DMS 273 (cell line): ENCODE results near the gene ADIRF.

Source experiments
- DNase-seq: peaks from one replicate; lab custom pipeline; 2025; ENCODE audit not compliant: unreplicated experiment; lab: John Stamatoyannopoulos, UW

Gene ADIRF

DNA sequence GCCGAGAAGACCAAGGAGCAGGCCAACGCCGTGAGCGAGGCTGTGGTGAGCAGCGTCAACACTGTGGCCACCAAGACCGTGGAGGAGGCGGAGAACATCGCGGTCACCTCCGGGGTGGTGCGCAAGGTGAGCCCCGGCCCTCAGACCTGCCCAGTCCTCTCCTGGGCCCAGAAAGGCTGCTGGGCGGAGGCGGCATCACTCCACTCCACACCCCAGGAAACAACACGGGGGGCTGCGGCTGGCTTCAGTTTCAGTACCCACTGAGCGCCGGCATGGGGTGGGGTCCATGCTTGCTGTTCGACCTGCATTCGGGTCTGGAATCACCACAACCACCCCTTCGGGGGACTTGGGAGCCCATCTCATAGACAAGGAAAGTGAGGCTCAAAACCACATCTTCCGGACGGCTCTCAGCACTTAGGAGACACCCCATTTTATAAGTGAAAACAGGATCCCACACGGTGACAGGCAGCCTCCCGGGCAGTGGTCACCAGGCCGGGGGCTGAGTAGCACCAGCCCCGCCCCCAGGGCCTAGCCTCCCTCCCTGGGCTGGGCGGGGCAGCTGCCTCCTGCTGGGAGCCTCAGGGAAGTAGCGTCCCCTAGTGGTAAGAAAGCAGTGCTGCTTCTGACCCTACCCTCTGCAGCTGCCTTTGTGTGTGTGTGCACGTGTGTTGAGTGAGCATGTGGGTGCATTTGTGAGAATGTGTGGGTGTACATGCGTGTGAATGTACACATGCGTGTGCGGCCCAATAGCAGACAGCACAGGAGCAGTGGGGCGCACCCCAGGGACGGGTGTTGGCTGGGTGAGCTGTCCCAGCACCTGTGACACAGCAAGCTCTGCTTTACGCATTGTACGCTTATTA is 8.0 kb upstream of the ADIRF start:
- DNase-seq: peak; percentile 51

DNA sequence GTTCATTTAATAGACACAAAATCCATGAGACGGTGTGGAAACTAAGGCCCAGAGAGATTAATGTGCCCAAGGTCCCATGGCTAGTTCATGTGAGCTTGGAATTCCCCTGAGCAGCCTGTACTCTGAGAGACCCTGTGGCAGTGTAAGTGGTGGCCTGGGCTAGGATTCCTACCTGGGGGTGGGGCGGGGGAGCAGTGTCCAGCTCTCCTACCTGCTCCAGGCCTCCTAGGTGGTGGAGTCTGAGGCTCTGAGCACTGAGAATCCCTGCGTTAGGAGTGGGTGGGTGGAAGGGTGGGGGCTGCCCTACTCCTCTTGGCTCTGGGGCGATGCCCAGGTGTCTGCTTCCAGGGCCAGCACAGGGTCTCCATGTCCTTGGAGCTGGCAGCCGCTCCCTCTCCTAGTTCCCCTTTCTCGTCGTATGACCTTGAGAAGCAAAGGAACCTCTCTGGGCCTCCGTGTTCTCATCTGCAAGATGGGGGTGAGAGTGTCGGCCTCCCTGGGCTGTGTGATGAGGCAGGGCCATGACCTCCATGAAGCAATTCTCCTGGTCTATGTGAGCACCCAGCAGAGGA is 7.3 kb upstream of the ADIRF start:
- DNase-seq: no peak

DNA sequence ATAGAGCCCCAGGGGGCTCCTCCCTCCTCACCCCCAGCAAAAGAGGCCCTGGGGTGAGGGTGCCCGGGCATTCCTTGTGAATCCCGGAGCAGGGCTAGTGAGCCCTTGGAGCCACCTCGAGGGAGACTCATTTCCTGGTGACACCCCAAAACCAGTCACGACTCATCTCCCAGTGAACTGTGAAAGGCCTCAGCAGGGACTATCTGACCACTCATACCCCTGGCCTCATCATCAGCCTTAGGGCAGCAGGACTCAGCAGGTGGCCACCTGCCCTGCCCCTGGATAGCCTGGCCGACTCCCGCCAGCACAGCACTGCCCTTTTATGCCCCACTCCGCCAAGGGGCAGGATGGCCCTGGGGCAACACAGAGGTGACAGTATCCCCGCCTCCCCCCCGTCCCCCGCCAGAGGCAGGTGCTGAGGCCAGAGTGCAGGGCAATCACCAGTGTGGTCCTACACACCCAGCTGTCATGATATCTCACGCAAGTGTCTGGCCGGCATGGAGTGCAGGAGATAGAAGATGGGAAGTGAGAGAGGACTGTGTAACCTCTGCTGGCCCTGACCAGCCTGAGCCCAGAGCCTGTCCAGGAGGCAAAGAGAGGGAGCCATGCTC is 6.7 kb upstream of the ADIRF start:
- no peak for DNase-seq

DNA sequence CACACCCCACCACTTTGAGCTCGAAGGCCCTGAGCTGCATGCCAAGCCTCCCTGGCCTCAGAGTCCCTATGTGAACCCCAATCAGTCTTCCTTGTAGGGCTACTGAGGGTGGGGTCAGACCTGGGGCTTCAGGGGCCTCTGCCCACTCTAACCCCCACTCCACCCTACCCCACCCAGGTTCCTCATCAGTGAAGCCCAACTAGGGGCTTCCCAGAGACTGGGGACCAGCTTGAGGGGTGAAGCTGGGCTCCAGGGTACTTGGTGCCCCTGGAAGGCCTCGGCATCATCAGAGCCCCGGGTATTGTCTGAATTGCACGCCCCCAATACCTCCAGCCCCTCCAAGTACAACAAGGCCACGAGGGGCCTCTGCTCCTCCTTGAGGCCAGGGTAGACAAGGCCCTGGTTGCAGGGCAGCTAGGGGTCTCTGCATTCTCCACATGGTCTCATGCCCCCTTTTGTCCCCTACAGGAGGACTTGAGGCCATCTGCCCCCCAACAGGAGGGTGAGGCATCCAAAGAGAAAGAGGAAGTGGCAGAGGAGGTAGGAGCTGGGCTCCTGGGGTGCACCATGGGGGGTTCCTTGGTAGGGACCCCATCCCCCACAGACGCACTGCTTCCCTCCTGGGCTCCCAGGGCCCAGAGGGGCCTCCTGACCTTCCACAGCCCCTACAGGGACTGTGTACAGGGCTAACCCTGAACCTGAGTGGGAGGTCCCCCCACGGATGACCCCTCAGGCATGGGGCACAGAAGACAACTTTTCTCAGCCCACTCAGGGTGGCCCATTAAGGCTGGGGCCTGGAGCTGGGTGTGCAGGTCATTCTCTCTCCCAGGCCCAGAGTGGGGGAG is 5.9 kb upstream of the ADIRF start:
- DNase-seq: no peak

DNA sequence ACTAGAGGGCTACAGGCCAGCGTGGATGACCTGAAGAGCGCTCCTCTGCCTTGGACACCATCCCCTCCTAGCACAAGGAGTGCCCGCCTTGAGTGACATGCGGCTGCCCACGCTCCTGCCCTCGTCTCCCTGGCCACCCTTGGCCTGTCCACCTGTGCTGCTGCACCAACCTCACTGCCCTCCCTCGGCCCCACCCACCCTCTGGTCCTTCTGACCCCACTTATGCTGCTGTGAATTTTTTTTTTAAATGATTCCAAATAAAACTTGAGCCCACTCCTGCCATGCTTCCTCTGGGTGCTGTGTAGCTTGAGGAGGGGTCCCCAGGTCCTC is 5.3 kb upstream of the ADIRF start:
- DNase-seq: no peak

DNA sequence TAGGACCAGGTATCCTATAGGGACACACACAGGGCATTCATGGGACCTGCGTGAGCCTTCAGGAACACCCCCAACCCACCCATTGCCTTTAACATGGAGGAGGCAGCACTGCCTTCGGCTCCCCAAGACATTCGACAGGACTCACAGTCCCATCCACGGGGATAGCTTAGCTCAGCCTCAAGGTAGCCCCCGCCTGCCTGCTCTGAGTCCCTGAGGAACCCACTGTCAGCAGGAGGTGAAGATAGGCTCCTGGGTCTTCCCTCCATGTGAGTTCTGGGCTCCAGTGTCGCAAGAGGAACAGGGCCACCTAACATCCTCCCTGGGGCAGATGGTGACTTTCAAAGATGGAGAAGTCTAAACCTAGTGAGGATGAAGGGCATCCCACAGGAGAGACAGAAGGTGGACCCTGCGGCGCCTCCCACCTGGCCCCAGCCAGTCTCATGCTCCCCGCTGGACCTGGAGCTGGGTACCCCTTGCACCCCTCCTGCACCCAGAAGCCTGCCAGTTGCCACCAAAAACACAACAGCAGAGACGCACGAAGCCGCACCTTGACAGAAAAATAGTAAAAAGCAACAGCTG is 4.9 kb upstream of the ADIRF start:
- DNase-seq: no peak

DNA sequence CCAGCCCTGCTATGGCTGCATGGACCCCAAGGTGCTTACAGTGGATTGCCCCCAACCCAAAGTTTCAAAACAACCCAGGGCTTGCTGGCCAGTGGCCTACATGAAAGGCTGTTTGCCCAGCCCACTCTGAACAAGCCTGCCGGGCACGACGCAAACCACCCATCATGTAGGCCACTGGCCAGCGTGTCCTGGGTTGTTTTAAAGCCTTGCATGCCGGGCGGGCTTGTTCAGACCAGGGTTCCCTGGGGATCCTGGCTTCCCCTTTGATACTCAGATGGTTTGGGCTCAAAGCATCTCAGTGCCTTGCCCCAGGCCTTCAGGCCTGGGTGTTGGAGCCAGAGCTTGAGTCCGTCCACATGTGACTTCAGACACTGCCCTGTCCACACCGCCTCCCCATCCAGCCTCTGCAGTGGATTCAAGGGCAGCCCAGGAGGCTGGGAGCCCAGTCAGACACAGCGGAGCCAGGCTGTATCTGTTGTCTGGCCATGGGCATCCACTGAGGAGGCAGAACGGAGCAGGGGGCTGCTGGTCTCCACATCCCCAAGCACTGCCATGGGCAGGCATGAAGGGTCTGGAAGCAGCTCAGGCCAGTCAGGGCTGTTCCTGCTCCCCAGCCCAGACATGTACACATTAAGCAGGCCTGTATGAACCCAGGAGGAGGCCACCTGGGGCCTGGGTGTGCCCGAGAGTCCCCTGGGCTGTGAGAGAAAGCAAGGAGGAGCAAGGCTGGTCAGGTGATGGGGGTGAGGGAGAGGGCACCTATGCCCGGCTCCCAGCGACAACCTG is 4.0 kb upstream of the ADIRF start:
- no peak for DNase-seq

DNA sequence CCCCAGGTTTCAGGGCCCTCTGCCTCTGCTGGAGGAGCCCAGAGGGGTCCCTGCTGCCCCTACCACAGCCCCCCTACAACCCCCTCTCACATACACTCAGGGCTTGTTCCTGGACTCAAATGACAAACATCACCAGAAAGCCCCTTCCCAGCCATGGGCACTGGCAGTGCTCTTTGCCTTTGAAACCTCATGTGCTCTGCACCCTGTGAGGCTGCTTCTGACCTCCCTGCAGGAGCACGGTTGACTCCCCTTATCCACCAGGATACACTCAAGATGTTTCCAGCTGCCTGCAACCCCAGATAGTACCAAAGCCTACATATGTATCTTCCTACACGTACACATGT is 3.5 kb upstream of the ADIRF start:
- no peak for DNase-seq

DNA sequence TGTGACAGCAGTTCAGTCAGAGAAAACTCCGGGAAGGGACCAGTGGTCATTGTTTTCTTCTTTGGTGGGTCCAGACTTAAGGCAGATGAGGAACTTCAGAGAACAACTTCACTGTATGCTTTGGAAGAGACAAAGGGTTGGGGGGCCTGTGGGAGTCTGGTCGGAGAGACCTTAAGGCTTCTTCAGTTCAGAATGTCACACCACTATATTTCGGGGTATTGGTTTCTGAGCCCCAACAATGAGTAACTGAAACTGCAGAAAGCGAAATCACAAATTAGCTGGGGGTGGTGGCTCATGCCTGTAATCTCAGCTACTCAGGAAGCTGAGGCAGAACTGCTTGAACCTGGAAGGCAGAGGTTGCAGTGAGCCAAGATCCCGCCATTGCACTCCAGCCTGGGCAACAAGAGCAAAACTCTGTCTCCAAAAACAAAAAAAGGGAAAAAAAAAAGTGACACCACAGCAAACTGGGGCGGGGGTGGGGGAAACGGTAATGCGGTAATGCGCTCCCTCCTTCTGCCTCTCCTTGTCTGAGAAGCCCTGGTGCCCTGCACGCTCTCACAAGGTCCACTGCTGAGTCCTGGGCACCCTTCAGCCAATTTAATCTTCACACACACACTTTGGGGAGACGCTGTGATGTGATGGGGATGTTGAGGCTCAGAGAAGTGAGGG is 2.2 kb upstream of the ADIRF start:
- no peak for DNase-seq

DNA sequence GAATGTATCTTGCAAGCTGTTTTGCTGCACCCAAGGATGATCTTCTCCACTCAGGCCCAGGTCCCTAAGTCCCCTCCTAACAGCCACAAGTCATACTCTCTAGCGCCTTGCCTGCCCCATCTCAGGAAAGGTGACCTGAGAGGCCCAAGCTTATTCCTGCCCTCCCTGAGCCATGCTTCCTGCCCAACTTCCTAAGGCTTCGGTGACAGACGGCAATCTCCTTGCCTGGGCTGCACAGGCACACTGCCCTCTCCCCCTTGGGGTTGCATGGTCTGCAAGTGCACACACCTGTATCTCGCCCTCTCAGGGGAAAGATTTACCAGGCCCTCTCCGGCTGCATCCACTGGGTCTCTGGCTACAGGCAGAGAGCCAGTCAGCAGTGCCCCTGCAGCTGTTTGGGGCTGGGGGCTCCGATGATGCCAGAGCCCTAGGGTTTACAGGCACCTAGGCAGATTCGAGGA is 771 bp upstream of the ADIRF start:
- DNase-seq: no peak

DNA sequence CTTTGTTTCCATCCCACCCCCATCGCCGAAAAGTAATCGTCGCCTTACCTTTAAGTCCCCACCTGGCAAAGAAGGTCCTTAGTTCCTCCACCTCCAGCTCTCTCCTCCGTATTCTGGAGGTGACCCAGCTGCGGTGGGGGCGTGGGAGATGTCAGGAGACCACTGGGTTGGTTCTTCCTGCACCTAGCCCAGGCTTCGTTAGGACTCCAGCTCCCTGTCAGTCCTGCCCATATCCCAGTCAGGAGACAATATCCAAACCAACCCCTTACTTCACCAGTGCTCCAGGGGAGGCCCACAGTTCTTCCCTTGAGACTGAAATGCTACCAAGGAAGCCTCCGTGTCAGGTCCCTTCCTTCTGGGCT is 693 bp downstream of the ADIRF start:
- peak; percentile 31 for DNase-seq

DNA sequence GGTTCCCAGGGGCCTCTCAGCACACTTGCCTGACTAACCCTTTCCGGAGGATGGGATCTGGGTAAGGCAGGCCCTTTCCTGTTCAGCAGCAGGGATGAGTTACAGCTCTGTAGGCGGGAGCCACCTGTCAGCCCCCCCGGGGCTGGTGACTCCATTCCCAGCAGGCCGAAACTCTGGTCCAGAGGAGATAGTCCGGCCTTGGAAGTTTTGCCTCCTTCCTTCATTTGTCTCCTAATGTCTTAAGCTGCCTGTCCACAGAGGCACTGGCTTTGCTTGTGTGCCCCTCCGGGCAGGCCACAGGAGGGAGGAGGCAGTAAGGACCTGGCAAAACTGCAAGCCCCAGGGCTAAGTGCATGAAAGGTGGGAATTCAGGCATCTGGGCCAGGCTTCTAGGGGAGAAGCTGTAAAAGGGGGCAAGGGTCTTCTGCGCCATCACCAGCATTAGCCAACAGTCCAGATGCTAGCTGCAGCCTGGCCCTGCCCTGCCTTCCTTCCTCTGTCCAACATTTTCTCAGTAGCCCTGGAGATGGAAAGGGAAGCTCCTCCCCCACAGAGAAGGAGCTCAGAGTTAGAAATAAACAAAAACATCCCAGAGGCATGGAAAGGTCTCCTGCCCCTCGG is 1.2 kb downstream of the ADIRF start:
- peak; percentile 55 for DNase-seq

DNA sequence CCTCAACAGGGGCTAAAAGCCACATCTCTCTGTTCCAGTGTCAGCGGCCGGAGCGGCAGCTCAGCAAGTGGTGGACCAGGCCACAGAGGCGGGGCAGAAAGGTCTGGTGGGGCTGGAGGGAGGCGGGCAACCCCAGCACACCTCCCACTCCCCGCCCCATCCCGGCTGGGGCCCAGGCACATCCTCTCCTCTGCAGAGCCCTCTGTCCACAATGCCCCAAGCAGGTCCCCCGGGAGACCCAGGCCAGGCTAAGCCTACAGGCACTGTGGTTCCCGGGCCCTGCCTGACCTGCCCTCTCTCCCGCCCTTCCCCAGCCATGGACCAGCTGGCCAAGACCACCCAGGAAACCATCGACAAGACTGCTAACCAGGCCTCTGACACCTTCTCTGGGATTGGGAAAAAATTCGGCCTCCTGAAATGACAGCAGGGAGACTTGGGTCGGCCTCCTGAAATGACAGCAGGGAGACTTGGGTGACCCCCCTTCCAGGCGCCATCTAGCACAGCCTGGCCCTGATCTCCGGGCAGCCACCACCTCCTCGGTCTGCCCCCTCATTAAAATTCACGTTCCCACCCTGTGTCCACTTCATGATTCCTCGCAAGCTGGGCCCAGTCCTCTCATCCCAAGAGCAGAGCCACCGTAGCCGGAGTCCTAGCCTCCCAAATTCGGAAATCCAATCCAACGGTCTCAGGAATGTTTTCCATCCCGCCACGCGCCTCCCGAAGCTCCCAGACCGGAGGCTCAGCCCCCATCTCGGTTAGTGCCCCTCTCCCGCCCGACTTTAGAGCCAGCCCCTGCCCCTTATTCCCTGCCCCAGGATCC is 2.1 kb downstream of the ADIRF start:
- DNase-seq: no peak

DNA sequence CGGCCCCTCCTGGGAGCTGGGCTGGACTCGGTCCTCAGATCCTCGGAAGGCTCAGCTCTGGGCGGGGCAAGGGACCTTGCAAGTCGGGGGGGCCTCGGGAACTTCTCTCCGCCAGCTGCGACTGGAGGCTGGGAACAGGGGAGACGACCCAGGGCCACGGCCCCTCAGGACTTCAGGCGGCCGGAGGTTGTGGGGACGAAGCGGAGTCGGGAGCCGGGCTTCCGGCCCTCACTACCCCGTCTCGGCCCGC is 2.6 kb downstream of the ADIRF start:
- peak; percentile 69 for DNase-seq

DNA sequence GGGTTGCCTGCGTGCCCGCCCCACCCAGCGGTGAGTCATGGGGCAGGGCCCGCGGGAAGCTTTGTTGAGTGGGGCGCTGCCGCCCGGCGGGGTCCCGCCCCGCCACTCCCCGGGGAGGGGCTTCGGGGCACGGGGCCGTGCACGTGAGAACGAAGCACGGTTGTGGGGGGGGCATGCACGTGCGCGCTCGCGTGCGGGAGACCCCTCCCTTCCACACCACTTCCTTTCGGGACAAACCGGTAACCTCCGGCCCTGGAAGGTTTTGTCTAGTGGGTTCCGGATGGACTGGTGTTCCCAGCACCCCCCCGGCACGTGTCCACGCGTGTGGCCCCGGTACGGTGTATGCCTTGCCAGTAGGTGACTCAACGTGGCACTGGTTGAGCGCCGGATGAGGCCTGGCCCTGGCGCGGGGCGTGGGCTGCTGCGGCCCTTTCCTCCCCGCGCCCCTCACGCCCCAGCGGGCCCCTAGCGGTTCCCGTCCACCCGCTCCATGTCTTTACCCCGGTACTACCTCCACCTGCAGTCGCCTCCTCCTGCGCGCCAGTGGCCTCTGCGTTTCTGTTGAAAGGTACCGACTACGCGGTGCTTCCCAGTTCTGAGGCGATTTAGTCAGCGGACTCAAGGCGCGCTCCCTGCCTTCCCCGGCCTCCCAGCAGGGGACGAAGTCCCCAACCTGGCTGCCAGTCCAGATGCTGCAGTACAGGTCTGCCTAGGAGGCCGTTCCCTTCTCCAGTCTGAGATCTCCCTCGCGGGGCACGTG is 3.1 kb downstream of the ADIRF start:
- DNase-seq: peak; percentile 69

DNA sequence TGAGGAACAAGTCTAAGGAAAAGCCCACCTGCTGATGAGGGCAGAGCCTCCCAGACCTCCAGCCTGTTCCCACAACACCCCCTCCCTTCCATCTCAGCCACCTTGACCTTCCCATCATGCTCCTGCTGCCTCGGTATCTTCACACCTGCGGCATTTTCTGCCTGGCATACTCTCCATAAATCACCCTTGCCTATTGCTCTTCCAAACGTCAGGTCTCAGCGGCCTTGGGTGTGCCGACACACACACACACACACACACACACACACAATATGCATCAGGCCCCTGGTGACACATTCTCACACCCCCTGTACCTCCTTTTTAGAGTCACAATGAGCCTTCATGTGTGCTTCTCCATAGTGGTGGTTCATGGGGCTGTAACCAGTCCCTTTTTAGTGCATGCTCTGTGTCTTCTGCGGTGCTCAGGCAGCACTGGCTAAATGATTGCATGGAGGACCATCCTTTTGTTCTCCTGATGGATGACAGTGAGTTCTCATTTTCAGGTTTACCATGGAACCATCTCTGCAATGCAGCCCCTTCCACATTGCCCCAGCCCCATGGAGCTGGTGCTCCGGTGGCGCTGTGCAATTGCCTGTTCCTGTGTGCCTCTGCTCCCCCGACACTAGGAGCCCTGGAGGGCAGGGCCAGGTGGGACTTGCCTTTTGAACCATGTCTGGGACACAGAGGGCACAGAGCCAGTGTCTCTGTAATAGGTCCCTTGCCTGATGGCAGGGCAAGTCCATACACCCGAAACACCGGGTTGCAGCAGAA is 4.5 kb downstream of the ADIRF start:
- no peak for DNase-seq

DNA sequence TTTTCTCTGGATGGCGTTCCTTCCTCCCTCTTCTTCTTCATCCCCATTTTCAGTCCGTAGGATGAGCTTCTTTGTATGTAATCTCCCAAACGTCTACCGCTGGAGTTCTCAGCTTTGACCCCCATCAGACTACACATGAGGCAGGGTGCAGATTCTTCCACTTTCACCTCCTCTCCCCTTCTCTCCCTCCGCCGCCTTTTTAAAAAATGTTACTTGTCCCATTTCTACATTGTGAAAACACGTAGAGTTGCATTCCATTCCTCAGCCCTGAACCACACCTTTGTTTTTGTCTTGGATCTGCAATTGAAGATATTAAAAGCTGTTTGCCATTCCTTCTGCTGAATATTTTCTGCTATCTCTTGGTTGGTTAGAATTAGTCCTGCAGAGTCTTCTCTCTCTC is 6.2 kb downstream of the ADIRF start:
- DNase-seq: no peak
